ENCODE results near the gene C1orf21. TPM values are rescaled to one million over a fixed set of nuclear protein-coding genes. Genes with fewer than 3 reads are reported as not detected.

The C1orf21 gene
- polyA plus RNA-seq, 3 donors: 0.23 to 1.1 (median 0.28) TPM

GRCh38 chr1:184493987-184494388, 107.2 kb downstream of the C1orf21 start:
- Mint-ChIP-seq H3K9me3 (no peaks in the 10 kb centered on the region), H3K4me1 (peaks cover 13% of the 10 kb centered on the region), H3K27me3 (ENCODE audit: low read depth in 3 of 3) (peaks cover 0 to 2% (median 0%) of the 10 kb centered on the region in 3 donors), H3K36me3 (no peaks in the 10 kb centered on the region), H3K27ac (peak overlapping the region in 3 of 7 donors; percentile 12 to 73 (median 15)), H3K4me3 (no peak overlapping the region)
- no peak overlapping the region for H2AFZ ChIP-seq (ENCODE audit: insufficient read depth, low read depth, low read length, poor library complexity, severe bottlenecking)
- H3K4me1 ChIP-seq (ENCODE audit: control insufficient read depth in 1 of 2, insufficient read depth in 2 of 2, low read length in 2 of 2): peaks cover 11 to 16% of the 10 kb centered on the region in 2 donors
- intact Hi-C loops (cut with micrococcal nuclease): no loop called here
- H3K4me2 ChIP-seq (replicated peaks; ENCODE audit: extremely low read depth, low read length, poor library complexity, severe bottlenecking): no peak overlapping the region
- H3K36me3 ChIP-seq (replicated peaks in 1 of 2; ENCODE audit: control insufficient read depth in 1 of 2, insufficient read depth in 2 of 2, low read length in 2 of 2): no peaks in the 10 kb centered on the region
- H3K27ac ChIP-seq (ENCODE audit: low read depth in 1 of 2, low read length in 2 of 2): no peak overlapping the region
- DNase-seq: no peak
- TF ChIP-seq, protein P1, sequence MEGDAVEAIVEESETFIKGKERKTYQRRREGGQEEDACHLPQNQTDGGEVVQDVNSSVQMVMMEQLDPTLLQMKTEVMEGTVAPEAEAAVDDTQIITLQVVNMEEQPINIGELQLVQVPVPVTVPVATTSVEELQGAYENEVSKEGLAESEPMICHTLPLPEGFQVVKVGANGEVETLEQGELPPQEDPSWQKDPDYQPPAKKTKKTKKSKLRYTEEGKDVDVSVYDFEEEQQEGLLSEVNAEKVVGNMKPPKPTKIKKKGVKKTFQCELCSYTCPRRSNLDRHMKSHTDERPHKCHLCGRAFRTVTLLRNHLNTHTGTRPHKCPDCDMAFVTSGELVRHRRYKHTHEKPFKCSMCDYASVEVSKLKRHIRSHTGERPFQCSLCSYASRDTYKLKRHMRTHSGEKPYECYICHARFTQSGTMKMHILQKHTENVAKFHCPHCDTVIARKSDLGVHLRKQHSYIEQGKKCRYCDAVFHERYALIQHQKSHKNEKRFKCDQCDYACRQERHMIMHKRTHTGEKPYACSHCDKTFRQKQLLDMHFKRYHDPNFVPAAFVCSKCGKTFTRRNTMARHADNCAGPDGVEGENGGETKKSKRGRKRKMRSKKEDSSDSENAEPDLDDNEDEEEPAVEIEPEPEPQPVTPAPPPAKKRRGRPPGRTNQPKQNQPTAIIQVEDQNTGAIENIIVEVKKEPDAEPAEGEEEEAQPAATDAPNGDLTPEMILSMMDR (IDR thresholded peaks at IDR 0.05): no peak
- H3K9ac ChIP-seq (ENCODE audit: insufficient read depth, low read length, poor library complexity, severe bottlenecking): no peak overlapping the region
- H4K20me1 ChIP-seq (ENCODE audit: insufficient read depth, low read length): no peaks in the 10 kb centered on the region
- H3K27me3 ChIP-seq (ENCODE audit: control insufficient read depth in 2 of 2, insufficient read depth in 2 of 2, low read length in 2 of 2): no peaks in the 10 kb centered on the region
- H3K79me2 ChIP-seq (ENCODE audit: insufficient read depth, low read length): peaks cover 5% of the 10 kb centered on the region
- H3K4me3 ChIP-seq (replicated peaks in 1 of 3; ENCODE audit: low read depth in 2 of 3, low read length in 3 of 3): no peak overlapping the region
- WGBS (ENCODE audit: insufficient coverage): 100% methylated on average over 1 of the region's 1 CpG
- no peaks in the 10 kb centered on the region for H3K9me3 ChIP-seq (replicated peaks in 1 of 2; ENCODE audit: control insufficient read depth in 1 of 2, insufficient read depth in 1 of 2, low read length in 2 of 2)

DNA sequence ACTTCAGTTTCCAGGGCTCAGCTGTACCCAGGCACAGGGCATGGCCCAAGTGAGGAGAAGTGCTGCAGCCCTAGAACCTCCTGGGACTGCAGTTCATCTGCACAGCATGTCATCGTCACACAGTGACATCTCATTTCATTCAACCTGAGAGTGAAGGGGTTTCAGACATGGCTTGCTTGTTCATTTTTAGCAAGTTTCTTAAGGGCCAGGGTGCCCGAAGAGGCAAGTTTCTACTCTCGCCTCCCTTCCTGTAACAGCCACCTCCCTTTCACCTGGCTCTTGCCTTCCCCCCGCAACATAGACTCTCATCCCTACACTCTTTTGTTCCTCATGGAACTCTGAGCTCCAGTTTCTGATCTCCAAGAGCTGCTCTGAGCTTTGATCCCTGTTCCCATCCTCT, 108.1 kb downstream of the C1orf21 start:
- WGBS (ENCODE audit: insufficient coverage): 97% methylated on average over 3 of the region's 4 CpGs
- H3K9me3 ChIP-seq (replicated peaks in 1 of 2; ENCODE audit: control insufficient read depth in 1 of 2, insufficient read depth in 1 of 2, low read length in 2 of 2): no peaks in the 10 kb centered on the region
- no peak for DNase-seq
- H3K36me3 Mint-ChIP-seq: no peaks in the 10 kb centered on the region
- no peak overlapping the region for H3K4me3 Mint-ChIP-seq
- H4K20me1 ChIP-seq (ENCODE audit: insufficient read depth, low read length): no peaks in the 10 kb centered on the region
- no peak overlapping the region for H3K27ac Mint-ChIP-seq
- no peak overlapping the region for H2AFZ ChIP-seq (ENCODE audit: insufficient read depth, low read depth, low read length, poor library complexity, severe bottlenecking)
- no peak overlapping the region for H3K9ac ChIP-seq (ENCODE audit: insufficient read depth, low read length, poor library complexity, severe bottlenecking)
- peaks cover 13% of the 10 kb centered on the region for H3K4me1 Mint-ChIP-seq
- H3K4me1 ChIP-seq (ENCODE audit: control insufficient read depth in 1 of 2, insufficient read depth in 2 of 2, low read length in 2 of 2): peaks cover 11 to 16% of the 10 kb centered on the region in 2 donors
- H3K27me3 Mint-ChIP-seq (ENCODE audit: low read depth in 3 of 3): peaks cover 0 to 2% (median 0%) of the 10 kb centered on the region in 3 donors
- peaks cover 5% of the 10 kb centered on the region for H3K79me2 ChIP-seq (ENCODE audit: insufficient read depth, low read length)
- no peaks in the 10 kb centered on the region for H3K36me3 ChIP-seq (replicated peaks in 1 of 2; ENCODE audit: control insufficient read depth in 1 of 2, insufficient read depth in 2 of 2, low read length in 2 of 2)
- no peak overlapping the region for H3K27ac ChIP-seq (ENCODE audit: low read depth in 1 of 2, low read length in 2 of 2)
- intact Hi-C loops (cut with micrococcal nuclease): no loop called here
- no peaks in the 10 kb centered on the region for H3K9me3 Mint-ChIP-seq
- TF ChIP-seq, protein P1 (IDR thresholded peaks at IDR 0.05): no peak
- no peak overlapping the region for H3K4me3 ChIP-seq (replicated peaks in 1 of 3; ENCODE audit: low read depth in 2 of 3, low read length in 3 of 3)
- no peaks in the 10 kb centered on the region for H3K27me3 ChIP-seq (ENCODE audit: control insufficient read depth in 2 of 2, insufficient read depth in 2 of 2, low read length in 2 of 2)
- H3K4me2 ChIP-seq (replicated peaks; ENCODE audit: extremely low read depth, low read length, poor library complexity, severe bottlenecking): no peak overlapping the region
